K562 (cell line): ENCODE measurements around the gene NPS. TPM values are rescaled to one million over a fixed set of nuclear protein-coding genes. Genes with fewer than 3 reads are reported as not detected.

Source experiments
- ATAC-seq: fragments of 200-7000 bp; cut with Tn5 transposase; 3 replicates; pipeline ENCODE4 v1.9.1; 2020; ENCODE audit warnings: moderate library complexity
- BruUV-seq: library from RNA; stranded (reverse); fragments of 400-500 nt; replicated peaks from 2 replicates; lab custom pipeline; 2021; lab: Mats Ljungman, UMichigan
- CTCF ChIA-PET: fragments of 300-600 bp; formaldehyde crosslinking; extraction: SDS; loops from one replicate; lab custom pipeline; 2021; ENCODE audit warnings: low intra/inter-chr PET ratio; lab: Yijun Ruan, JAX
- POLR2A ChIA-PET: fragments of 300-600, 350-650 bp; sonication (Branson Sonifier 250); formaldehyde crosslinking; extraction: SDS; loops from one replicate; lab custom pipeline; 2021; ENCODE audit warnings: antibody characterized with exemption, inconsistent platforms; lab: Yijun Ruan, JAX
- DNase-seq, 4 experiments: peaks; one replicate each; pipeline versions ENCODE4 v3.0.0 to v3.0.0-alpha.2; 2011 to 2018; ENCODE audit warnings: low spot score in 3 of 4, mixed read lengths in 3 of 4; ENCODE audit errors: extremely low read depth in 1 of 4
- FAIRE-seq: peaks from 2 replicates; lab custom pipeline; 2011; peaks lifted over from hg19 to GRCh38; lab: Jason Lieb, UNC
- H2AFZ ChIP-seq: 2 replicates; pipeline ENCODE4 v1.6.0; 2011; ENCODE audit warnings: low read depth, low read length, control low read depth, inconsistent platforms
- H3K27ac ChIP-seq: fragments of 200-600 bp; 3 replicates; pipeline ENCODE4 v1.8.0; 2011; ENCODE audit warnings: low read depth, mild to moderate bottlenecking, control low read depth, inconsistent platforms, low read length, moderate library complexity, mixed read lengths; ENCODE audit errors: extremely low read depth
- H3K27me3 ChIP-seq, 2 experiments: fragments of 300-600 bp in 1 of 2; 2 replicates in 1 of 2; 3 replicates in 1 of 2; pipeline versions ENCODE4 v1.6.0 to v1.8.0; 2011; ENCODE audit warnings: inconsistent platforms in 2 of 2, low read length in 2 of 2, mild to moderate bottlenecking in 1 of 2, mixed read lengths in 1 of 2, moderate library complexity in 1 of 2; ENCODE audit not compliant: control insufficient read depth in 2 of 2, insufficient read depth in 2 of 2
- H3K36me3 ChIP-seq: fragments of 300-600 bp; 3 replicates; pipeline ENCODE4 v1.8.0; 2011; ENCODE audit warnings: mild to moderate bottlenecking, low read length, inconsistent platforms; ENCODE audit not compliant: control insufficient read depth, insufficient read depth
- H3K4me1 ChIP-seq, 2 experiments: fragments of 200-600 bp in 1 of 2; replicated peaks in 1 of 2; 2 replicates in 1 of 2; 3 replicates in 1 of 2; pipeline versions ENCODE4 v1.5.1 to v1.8.0; 2011; ENCODE audit warnings: inconsistent platforms in 2 of 2, low read length in 2 of 2, mild to moderate bottlenecking in 1 of 2, mixed read lengths in 1 of 2, moderate library complexity in 1 of 2; ENCODE audit not compliant: control insufficient read depth in 2 of 2, insufficient read depth in 2 of 2
- H3K4me2 ChIP-seq: 2 replicates; pipeline ENCODE4 v1.6.1; 2011; ENCODE audit warnings: low read length, control low read depth, inconsistent platforms, mixed read lengths; ENCODE audit not compliant: insufficient read depth
- H3K4me3 ChIP-seq: fragments of 200-600 bp; sonication (generic), shearing (Covaris generic); 2 replicates; pipeline ENCODE4 v1.5.1; 2016; ENCODE audit warnings: control low read depth, inconsistent platforms
- H3K79me2 ChIP-seq: fragments of 200-600 bp; 3 replicates; pipeline ENCODE4 v1.8.0; 2011; ENCODE audit warnings: low read length, inconsistent platforms; ENCODE audit not compliant: control insufficient read depth, insufficient read depth
- H3K9ac ChIP-seq, 2 experiments: 2 replicates each; pipeline versions ENCODE4 v1.6.0 to v1.6.1; 2011; ENCODE audit warnings: low read depth in 2 of 2, low read length in 2 of 2, control low read depth in 1 of 2, inconsistent platforms in 1 of 2, mild to moderate bottlenecking in 1 of 2, mixed read lengths in 1 of 2; ENCODE audit not compliant: insufficient read depth in 1 of 2
- H3K9me1 ChIP-seq: one replicate; pipeline ENCODE4 v1.6.0; 2011; ENCODE audit warnings: inconsistent platforms, mild to moderate bottlenecking, low read length, moderate library complexity; ENCODE audit not compliant: control insufficient read depth, insufficient read depth
- H3K9me3 ChIP-seq: replicated peaks from 2 replicates; pipeline ENCODE4 v1.5.1; 2011; ENCODE audit warnings: low read depth, low read length, inconsistent platforms; ENCODE audit not compliant: control insufficient read depth, insufficient read depth
- H4K20me1 ChIP-seq: replicated peaks from 2 replicates; pipeline ENCODE4 v1.6.1; 2011; ENCODE audit warnings: low read length, inconsistent platforms, mixed read lengths; ENCODE audit not compliant: control insufficient read depth, insufficient read depth
- CREB1 ChIP-seq, 2 experiments: sonication (generic) in 1 of 2; formaldehyde crosslinking in 1 of 2; IDR thresholded peaks; 2 replicates each; pipeline versions ENCODE4 v1.6.1 to v1.8.0; 2012 to 2022; ENCODE audit warnings: inconsistent platforms in 1 of 2, mild to moderate bottlenecking in 1 of 2, missing genetic modification reagents in 1 of 2, moderate library complexity in 1 of 2
- FOXJ2 ChIP-seq: fragments of 200-800 bp; sonication (Bioruptor generic); IDR thresholded peaks from 2 replicates; pipeline ENCODE4 v1.6.1; 2016; ENCODE audit warnings: missing genetic modification characterization, missing compliant biosample characterization
- HNRNPUL1 ChIP-seq: fragments of 200-400 bp; formaldehyde crosslinking; IDR thresholded peaks from 2 replicates; pipeline ENCODE4 v1.6.1; 2017; ENCODE audit warnings: low read length
- MAFF ChIP-seq: IDR thresholded peaks from 2 replicates; pipeline ENCODE4 v1.6.1; 2012; ENCODE audit warnings: low read length, improper control_type of control experiment
- MEIS2 ChIP-seq: fragments of 450-650 bp; IDR thresholded peaks from 2 replicates; pipeline ENCODE4 v1.6.1; 2014; ENCODE audit warnings: mild to moderate bottlenecking; ENCODE audit not compliant: partially characterized antibody
- MIER1 ChIP-seq: fragments of 450-650 bp; IDR thresholded peaks from 2 replicates; pipeline ENCODE4 v1.6.1; 2016; ENCODE audit warnings: antibody characterized with exemption, mild to moderate bottlenecking, low read depth
- NELFE ChIP-seq: IDR thresholded peaks from 2 replicates; pipeline ENCODE4 v1.6.1; 2011; ENCODE audit warnings: mild to moderate bottlenecking; ENCODE audit not compliant: insufficient read depth, insufficient read length
- NR3C1 ChIP-seq: sonication (generic); formaldehyde crosslinking; IDR thresholded peaks from 2 replicates; pipeline ENCODE4 v1.8.1; 2022; ENCODE audit warnings: missing genetic modification reagents
- OTX1 ChIP-seq: fragments of 450-650 bp; formaldehyde crosslinking; IDR thresholded peaks from 2 replicates; pipeline ENCODE4 v1.4.0; 2022; ENCODE audit warnings: mild to moderate bottlenecking
- PCBP1 ChIP-seq: fragments of 200-400 bp; formaldehyde crosslinking; IDR thresholded peaks from 2 replicates; pipeline ENCODE4 v1.6.1; 2018; ENCODE audit warnings: mild to moderate bottlenecking, low read depth, low read length; ENCODE audit not compliant: poor library complexity, severe bottlenecking
- POLR3A ChIP-seq: IDR thresholded peaks from 2 replicates; pipeline ENCODE4 v1.6.1; 2011; ENCODE audit warnings: borderline replicate concordance, mild to moderate bottlenecking, moderate library complexity; ENCODE audit not compliant: insufficient read length, insufficient read depth; ENCODE audit errors: extremely low read depth
- SAFB ChIP-seq: fragments of 200-400 bp; formaldehyde crosslinking; IDR thresholded peaks from 2 replicates; pipeline ENCODE4 v1.6.1; 2017; ENCODE audit warnings: low read depth, low read length, borderline replicate concordance
- SMAD1 ChIP-seq: fragments of 150-350 bp; IDR thresholded peaks from 2 replicates; pipeline ENCODE4 v1.6.1; 2014; ENCODE audit warnings: low read length, low read depth; ENCODE audit not compliant: partially characterized antibody
- WHSC1 ChIP-seq: IDR thresholded peaks from one replicate; pipeline ENCODE4 v1.6.1; 2012; ENCODE audit warnings: low read length, control low read depth, inconsistent platforms
- ZKSCAN8 ChIP-seq: fragments of 200-800 bp; sonication (Bioruptor generic); IDR thresholded peaks from 2 replicates; pipeline ENCODE4 v1.6.1; 2016; ENCODE audit warnings: missing genetic modification characterization, missing compliant biosample characterization
- WGBS: fragments of 100-300 bp; shearing (Covaris generic); methylation state at CpG from one replicate; pipeline ENCODE4 v1.1.6; 2016; ENCODE audit warnings: low coverage, mixed read lengths; ENCODE audit not compliant: insufficient coverage; ENCODE audit errors: missing lambda C conversion rate; 5-methylcytosine and 5-hydroxymethylcytosine counted together
- in situ Hi-C: fragments of 300-500 bp; cut with MboI; formaldehyde crosslinking; loops from 4 replicates; pipeline ENCODE4 v1.15.0; 2018; ENCODE audit warnings: inconsistent platforms, mixed read lengths
- intact Hi-C: fragments of 100-400 bp; cut with micrococcal nuclease; formaldehyde crosslinking; loops from 2 replicates; pipeline ENCODE4 v1.14.2; 2022
- polyA plus RNA-seq, 8 experiments: library from polyadenylated mRNA; depleted of rRNA in 4 of 8; stranded (reverse) in 5 of 8; unstranded in 3 of 8; fragments of >200 nt; fragmentation: Nextera tagmentation in 2 of 8; fragmentation: Illumina TruSeq in 1 of 8; extraction: Ambion mirVana in 2 of 8; extraction: Trizol in 1 of 8; gene quantifications; 2 replicates each; pipeline versions ENCODE4 v1.2.1 to v1.2.3, GENCODE V29; 2011 to 2014; ENCODE audit warnings: inconsistent platforms in 1 of 8, missing spikeins in 1 of 8
- total RNA-seq, 7 experiments: library from RNA; depleted of rRNA in 6 of 7; stranded (reverse); fragments of >200 nt in 6 of 7; fragmentation: Illumina TruSeq in 2 of 7; extraction: Trizol in 2 of 7; gene quantifications; 2 replicates each; pipeline versions ENCODE4 v1.2.1 to v1.2.3, GENCODE V29; 2011 to 2021; ENCODE audit warnings: low replicate concordance in 1 of 7
- TF ChIP-seq, protein P1 (sequence below): fragments of 250-450 bp; sonication (Bioruptor Pico); IDR thresholded peaks from 2 replicates; pipeline ENCODE4 v1.4.0; 2020; ENCODE audit warnings: mild to moderate bottlenecking
- TF ChIP-seq, protein P2 (sequence below): fragments of 450-650 bp; IDR thresholded peaks from 2 replicates; pipeline ENCODE4 v1.6.1; 2017; ENCODE audit warnings: antibody characterized with exemption, mild to moderate bottlenecking

Gene NPS
- total and polyA plus RNA-seq, 9 of the 15 experiments (the other 6 are each of a cell fraction or from before 2014, with no cell fraction given): not detected

DNA sequence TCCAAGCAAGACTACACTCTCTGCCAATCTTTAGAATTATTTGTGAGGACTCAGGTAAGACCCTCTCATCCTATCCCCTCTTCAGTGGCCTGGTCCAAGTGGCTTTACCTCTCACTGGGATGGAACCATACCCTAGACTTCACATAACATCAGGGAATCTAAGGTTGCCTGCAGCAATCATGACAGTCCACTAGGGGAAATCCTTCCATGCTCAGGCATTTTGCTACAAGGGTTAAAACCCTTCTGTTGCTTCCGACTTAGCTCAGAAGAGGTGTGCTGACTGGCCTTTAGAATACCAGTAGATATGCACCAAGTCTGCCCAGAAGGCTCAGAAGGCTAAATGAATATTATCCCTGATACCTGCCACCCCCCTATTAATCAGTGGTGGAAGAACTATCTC is 24.9 kb upstream of the NPS start:
- FAIRE-seq (no peak), ATAC-seq (no peak), DNase-seq (no peak)
- TF ChIP-seq MIER1 (no peak), POLR3A (no peak), SAFB (no peak), NR3C1 (CRISPR knock-in tag) (no peak), FOXJ2 (no peak), ZKSCAN8 (no peak), CREB1 (IDR thresholded peaks at IDR 0.05) (no peak), CREB1 (CRISPR knock-in tag; IDR thresholded peaks at IDR 0.05) (no peak), WHSC1 (no peak), OTX1 (CRISPR knock-in tag) (no peak), NELFE (no peak), MAFF (no peak), SMAD1 (no peak), PCBP1 (no peak), MEIS2 (no peak), HNRNPUL1 (no peak)
- TF ChIP-seq, protein P1, sequence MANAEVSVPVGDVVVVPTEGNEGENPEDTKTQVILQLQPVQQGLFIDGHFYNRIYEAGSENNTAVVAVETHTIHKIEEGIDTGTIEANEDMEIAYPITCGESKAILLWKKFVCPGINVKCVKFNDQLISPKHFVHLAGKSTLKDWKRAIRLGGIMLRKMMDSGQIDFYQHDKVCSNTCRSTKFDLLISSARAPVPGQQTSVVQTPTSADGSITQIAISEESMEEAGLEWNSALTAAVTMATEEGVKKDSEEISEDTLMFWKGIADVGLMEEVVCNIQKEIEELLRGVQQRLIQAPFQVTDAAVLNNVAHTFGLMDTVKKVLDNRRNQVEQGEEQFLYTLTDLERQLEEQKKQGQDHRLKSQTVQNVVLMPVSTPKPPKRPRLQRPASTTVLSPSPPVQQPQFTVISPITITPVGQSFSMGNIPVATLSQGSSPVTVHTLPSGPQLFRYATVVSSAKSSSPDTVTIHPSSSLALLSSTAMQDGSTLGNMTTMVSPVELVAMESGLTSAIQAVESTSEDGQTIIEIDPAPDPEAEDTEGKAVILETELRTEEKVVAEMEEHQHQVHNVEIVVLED (CRISPR knock-in tag): no peak
- TF ChIP-seq, protein P2, sequence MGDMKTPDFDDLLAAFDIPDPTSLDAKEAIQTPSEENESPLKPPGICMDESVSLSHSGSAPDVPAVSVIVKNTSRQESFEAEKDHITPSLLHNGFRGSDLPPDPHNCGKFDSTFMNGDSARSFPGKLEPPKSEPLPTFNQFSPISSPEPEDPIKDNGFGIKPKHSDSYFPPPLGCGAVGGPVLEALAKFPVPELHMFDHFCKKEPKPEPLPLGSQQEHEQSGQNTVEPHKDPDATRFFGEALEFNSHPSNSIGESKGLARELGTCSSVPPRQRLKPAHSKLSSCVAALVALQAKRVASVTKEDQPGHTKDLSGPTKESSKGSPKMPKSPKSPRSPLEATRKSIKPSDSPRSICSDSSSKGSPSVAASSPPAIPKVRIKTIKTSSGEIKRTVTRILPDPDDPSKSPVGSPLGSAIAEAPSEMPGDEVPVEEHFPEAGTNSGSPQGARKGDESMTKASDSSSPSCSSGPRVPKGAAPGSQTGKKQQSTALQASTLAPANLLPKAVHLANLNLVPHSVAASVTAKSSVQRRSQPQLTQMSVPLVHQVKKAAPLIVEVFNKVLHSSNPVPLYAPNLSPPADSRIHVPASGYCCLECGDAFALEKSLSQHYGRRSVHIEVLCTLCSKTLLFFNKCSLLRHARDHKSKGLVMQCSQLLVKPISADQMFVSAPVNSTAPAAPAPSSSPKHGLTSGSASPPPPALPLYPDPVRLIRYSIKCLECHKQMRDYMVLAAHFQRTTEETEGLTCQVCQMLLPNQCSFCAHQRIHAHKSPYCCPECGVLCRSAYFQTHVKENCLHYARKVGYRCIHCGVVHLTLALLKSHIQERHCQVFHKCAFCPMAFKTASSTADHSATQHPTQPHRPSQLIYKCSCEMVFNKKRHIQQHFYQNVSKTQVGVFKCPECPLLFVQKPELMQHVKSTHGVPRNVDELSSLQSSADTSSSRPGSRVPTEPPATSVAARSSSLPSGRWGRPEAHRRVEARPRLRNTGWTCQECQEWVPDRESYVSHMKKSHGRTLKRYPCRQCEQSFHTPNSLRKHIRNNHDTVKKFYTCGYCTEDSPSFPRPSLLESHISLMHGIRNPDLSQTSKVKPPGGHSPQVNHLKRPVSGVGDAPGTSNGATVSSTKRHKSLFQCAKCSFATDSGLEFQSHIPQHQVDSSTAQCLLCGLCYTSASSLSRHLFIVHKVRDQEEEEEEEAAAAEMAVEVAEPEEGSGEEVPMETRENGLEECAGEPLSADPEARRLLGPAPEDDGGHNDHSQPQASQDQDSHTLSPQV: no peak
- Histone ChIP-seq H3K4me1 (no peaks in the 10 kb centered on the region), H3K27me3 (no peaks in the 10 kb centered on the region), H3K4me2 (no peak overlapping the region), H3K9ac (no peak overlapping the region), H3K9me1 (no peaks in the 10 kb centered on the region), H2AFZ (no peak overlapping the region), H3K4me3 (no peak overlapping the region), H3K27ac (no peak overlapping the region), H3K9me3 (no peaks in the 10 kb centered on the region), H3K36me3 (no peaks in the 10 kb centered on the region), H4K20me1 (no peaks in the 10 kb centered on the region), H3K79me2 (no peaks in the 10 kb centered on the region)
- 0% methylated on average over 1 of the region's 1 CpG for WGBS
- ChIA-PET CTCF (no interaction called here), POLR2A (no interaction called here)
- in situ Hi-C loops: no loop called here
- intact Hi-C loops: no loop called here
- no TSS peak for BruUV-seq
